SKM-1 (cell line): ENCODE results near the gene FADS6.
"Not testable (repeated sequence)": the region's sequence is repeated elsewhere in the genome, so short reads cannot be mapped to it uniquely, and the experiment has no call there.

Source experiments
- DNase-seq: peaks from one replicate; lab custom pipeline; 2025; ENCODE audit not compliant: unreplicated experiment; lab: John Stamatoyannopoulos, UW

FADS6 gene

DNA sequence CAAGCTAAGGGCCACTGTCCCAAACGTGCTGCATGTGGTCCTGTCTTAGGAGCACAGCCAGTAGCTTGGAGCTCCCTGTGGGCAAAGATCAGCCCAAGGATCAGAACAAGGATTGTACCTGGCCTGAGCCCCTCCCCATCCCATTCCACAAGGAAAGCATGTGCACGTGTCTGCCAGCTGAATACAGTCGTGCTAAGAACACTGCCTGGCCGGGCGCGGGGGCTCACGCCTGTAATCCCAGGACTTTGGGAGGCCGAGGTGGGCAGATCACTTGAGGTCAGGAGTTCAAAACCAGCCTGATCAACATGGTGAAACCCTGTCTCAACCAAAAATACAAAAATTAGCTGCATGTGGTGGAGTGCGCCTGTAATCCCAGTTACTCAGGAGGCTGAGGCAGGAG lies 23.4 kb downstream of the FADS6 start:
- not testable (repeated sequence) for DNase-seq

DNA sequence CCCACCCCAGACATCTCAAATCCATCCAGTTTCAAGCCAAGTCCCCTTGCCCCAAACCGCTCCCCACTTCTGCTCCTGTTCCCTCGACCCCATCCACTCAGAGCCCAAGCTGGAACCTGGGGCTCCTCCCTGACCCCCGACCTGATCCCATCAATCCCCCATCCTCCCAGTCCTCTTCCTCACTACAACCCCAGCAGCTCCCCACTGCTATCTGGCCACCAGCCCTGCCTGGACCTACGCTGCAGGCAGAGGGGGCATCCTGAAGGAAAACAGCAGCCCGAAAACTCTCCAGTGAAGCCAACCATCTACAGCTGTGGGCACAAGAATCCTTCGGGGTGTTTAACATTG lies 24.6 kb downstream of the FADS6 start:
- no peak for DNase-seq

DNA sequence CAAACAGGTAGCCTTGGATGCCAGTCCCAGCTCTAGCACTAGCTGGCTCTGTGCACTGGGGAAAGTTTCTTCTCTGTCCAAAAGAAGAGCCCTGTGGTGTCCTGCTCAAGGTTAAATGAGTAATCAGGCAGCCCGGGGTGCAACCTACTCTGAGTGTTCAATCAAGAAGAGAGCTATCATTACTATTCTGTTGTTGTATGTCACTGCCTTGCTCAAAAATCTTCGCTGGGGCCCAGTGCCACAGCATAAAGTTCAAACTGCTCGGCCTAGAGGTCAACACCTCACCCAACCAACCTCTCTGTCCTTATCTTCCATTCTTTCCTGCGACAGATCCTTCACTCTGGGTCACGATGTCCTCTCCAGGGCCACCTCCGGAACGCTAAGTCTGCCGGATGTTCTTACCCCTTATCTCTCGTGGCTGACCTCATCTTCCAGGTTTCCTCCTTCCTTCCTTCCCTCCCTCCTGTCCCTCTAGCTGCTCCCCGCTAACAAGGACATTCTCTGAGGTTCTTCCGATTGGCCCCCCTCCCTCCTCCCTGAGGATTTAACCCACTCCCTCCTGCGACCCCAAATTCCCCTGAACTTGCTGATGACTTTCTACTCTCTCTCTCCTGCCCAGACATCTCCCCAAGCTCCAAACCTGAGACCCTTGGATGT lies 25.1 kb downstream of the FADS6 start:
- no peak for DNase-seq

DNA sequence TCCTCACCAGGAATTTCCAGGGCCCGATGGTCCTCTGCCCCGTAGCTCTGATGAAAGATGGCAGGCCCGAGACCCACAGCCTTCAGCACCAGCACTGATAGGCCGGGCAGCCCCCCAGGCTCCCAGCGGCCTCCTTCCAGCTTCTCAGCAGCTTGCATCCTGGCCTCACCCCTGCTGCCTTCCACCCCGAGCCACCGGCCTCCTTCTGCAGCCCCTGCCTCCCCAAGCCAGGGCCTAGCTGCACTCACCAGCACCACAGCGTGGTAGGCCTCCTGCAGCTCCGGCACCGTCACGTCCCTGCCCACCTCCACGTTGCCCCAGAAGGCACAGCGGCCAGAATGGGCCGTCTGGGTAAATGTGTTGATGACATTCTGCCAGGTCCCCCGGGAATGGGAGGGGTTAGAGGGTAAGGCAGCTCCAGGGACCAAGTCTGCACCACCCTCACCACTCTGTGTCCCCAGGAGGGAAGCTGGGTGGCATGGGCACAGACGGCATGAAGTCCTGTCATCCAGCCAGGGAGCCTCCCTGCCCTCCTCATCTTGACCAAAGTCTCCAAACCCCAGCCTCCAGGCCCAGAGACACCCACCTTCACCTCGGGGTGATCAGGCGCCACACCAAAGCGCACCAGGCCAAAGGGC lies 27.1 kb downstream of the FADS6 start:
- DNase-seq, result no peak

DNA sequence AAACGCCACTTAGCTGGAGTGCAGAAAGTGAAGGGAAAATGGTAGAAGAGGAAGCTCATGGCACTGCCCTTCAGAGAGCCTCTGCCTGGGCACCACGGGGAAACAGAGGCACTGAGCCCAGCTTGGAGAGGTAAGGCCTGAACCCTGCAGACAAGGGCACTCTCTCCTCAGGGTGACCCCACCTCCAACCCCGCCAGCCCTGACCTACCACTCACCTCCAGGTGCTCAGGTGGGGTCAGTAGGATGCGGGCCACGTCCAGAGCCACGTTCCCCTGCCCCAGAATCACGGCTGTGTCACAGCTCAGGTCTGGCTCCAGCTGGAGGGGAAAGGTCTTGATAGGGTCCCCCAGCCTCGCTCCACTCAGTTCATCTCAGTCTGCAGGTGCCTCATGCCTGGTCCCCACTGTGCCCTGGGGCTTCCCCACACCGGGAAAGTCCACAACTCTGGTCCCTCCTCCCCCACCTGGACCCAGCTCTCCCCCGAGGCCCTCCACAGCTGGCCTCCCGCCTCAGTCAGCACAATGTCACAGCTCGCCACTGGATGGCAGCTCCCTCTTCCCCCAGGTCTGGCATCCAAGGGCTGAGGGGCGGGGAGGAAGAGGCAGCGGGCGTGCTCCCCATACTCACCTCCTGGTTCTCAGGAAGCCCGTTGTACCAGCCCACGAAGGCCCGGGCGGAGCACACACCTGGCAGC lies 27.8 kb downstream of the FADS6 start:
- DNase-seq, result no peak

DNA sequence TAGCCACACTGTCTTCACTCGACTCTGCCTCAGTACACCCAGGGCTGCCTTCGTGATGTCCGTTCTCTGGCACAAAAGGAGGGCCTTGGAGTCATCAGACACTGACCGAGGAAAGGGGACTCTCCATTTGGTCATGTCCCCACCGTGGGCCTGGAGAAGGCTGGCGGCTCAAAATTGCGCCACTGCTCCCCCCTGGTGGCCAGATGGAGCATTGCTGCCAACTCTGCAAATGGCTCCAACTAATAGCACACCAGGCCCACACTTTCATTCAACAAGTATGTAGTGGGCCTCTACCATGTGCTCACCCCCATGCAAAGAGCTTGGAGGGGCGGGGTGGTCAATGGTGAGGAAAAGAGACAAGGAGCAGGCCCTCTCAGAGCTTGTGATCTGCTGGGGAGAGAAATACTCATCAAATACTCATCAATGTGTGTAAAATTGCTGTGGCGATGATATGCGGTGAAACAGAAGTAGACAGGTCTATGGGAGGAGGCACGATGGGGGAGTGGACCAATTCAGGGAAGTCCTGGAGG lies 28.5 kb downstream of the FADS6 start:
- DNase-seq, result peak; percentile 24

DNA sequence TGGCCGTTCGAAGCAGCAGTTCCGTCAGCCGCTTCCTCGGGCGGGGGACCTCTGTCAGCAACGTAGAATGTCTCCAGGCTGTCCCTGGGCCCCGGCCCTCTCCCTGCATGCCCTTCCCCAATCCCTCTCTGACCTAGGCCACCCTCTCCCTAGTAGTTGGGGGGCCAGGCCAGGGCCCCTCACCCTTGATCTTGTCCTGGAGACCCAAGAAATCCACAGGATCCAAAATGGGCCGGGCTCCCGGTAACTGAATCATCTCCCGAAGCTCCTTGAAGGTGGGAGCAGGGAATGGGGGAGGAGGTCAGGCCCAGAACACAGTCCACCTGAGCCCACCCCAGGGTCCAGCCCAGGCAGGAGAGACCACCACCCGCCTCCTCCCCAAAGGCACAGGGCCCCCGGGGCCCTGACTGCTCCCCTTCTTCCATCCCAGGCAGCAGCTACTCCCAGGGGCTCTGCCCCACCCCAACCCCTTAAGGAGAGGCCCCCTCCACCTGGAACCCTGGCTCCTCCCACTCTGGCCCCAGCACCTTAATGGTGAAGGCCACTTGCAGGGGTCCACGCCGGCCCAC lies 29.1 kb downstream of the FADS6 start:
- no peak for DNase-seq

DNA sequence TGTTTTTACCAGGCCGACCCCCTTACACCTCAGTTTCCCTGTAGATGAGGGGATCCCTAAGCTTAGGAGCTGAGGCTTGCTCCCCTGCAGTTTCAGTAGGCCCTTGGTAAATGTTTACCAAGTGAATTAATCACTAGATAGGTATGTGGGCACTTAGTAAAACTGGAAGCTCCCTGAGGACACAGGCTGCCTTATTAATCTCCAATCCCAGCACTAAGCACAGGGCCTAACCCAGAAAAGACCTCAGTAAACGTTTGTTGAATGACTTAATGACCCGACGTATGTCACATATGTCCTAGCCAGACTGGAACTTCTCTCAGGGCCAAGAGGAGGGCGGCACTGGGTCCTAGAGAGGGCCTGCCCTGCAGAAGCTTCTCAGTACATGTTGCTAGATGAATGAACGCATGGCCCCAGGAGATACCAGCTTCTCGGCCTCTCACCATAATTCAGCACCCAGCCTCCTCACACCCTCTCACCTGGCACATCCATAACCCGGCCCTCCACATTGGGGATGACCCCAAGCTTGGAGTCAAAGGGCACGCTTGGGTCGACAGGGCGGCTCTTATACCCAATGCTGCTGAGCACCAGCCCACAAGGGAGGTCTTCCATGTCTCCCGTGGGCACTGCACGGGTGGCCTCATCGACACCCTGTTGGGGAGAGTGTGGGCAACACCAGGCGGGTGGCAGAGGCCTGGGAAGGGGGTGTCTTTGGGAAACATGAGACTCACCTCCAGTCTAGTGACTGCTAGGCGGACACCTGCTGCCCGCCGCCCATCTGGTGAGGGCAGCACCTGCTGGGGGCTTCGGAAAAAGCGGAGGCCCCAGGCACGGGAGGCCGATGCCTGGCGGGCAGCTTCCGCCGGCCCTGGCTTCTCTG lies 29.8 kb downstream of the FADS6 start:
- DNase-seq, result no peak

DNA sequence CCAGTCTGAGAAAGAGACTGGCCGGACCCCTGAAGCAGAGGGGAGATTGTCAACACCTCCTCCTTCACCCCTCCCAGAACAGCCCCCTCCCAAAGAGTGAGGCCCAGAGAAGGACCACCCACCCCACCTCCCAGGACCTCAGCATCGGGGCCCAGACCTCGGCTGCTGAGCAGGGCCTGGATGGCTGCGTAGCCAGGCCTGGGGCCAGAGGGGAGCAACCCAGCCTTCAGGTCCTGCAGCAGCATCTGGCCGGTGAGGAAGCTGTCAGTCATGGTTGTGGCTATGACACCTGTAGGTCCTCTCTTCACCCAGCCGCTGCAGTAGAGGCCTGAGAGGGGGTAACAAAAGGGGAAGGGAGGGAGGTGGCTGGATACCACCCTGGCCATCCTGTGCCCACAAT lies 30.5 kb downstream of the FADS6 start:
- no peak for DNase-seq

DNA sequence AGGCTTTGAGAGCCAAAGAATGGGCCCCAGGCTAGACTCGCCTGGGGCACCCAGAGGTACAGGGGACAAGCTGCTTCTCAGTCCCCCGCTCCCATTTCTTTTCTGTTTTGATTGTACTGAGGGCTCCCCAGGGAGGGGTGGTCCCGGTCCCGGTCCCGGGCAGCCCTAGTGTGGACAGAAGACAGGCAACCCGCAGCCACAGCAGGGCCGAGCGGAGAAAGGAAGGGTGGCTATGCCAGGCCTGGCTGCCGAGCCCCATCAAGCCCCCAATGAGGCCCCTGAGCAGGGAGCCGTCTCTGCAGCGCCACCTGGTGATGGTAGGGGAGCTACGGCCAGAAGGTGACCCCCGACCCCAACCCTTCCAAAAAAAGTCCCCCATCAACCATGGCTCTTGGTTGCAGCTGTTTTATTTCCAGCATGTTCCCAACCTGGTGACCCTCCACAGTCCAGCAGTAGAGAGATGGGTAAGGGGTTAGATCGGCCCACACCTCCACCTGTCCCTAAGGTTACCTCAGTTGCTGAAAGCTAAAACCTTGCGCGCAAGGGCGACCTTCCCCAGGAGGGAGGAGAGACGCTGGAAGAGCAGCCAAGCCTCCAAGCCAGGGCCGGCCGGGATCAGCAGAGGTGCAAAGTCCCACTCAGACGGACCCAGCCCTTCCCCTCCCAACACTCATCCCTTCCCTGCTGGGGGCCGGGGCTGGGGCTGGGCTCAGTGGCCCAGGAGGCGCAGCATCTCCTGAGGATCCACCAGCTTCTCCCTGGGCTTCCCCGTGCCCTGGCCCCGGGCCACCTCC lies 31.1 kb downstream of the FADS6 start:
- DNase-seq, result no peak

DNA sequence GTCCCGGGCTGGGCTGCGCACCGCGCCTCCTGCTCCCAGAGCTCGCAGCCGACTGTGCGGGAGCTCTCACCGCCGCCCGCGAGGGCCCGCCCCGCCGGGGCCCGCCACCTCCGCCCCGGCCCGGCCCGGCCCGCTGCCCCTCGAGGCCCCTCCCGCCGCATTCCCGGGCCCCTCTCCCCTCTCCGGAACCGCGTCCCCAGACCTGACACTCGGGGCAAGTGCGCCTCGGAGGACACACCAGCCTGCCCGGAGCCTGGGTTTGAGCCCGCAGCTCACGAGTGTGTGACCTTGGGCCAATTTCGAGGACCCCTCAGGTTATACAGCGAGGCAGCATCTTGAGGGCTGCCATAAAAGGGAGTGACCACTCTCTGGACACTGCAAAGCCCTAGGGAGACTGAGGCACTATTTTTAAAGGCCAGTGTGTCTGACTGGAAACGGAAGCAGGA lies 31.7 kb downstream of the FADS6 start:
- no peak for DNase-seq

DNA sequence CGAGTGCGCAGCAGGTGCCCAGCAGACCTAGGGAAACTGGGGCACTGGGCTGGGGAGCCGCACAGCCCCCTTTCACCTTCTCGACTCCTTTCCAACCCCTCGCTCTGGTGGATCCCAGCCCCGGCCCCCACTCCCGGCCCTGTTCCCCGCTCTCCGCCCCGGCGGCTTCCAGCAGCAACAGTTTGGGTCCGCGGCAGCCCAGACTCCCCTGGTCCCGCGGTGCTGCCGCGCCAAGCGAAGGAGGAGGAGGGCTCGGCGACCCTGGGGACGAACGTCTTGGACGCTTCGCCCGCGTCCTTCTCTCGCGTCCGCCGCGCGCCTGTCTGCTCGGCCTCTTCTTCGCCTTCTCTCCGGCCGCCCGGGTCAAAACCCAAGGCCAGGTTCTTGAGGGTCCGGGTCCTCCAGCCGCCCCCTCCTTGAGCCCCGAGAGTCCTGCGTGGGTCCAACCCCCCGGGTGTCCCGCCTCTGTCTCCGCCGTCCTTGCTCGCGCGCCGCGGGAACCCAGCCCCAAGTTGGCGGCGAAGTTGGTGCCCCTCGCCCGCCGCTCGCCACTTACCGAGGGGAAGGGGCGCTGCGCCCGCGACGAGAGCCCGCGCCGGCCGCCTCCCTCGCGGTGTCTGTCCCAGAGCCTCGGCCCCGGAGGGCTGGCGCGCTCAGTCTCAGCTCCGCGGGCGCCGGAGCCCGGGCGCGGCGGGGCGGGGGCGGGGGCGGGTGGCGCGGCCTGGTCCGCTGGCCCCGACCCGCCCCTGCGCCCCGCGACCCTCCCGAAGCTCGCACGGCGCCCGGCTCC lies 32.4 kb downstream of the FADS6 start:
- no peak for DNase-seq

DNA sequence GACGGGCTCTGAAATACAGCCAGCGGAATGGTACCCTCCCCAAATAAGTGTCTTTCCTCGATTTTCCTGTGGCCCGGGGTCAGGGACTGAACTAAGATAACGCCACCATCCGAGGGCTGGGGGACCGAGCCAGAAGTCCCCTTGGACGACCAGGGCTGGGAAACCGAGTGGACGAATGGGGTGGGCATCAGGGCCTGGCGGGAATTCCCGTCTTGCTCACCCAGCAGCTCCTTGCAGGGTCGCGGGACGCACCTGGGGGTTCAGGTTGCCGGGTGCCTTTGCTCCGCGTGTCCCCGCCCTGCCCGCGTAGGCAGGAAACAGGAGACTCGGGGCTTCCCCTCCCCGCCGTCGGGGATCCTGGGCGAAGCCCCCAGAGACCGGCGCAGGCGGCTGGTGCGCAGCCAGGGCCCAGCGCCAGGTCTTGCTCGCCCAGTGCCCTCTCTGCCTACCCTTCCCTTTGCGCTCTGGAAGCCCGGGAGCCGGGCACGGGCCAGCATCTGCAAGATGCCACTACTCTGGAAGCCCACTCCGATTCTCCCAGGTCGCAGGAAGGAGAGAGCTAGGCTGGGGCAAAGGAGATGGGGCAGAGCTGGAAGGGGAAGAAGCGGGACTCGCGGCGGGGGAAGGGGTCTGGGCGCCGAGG lies 33.1 kb downstream of the FADS6 start:
- no peak for DNase-seq

DNA sequence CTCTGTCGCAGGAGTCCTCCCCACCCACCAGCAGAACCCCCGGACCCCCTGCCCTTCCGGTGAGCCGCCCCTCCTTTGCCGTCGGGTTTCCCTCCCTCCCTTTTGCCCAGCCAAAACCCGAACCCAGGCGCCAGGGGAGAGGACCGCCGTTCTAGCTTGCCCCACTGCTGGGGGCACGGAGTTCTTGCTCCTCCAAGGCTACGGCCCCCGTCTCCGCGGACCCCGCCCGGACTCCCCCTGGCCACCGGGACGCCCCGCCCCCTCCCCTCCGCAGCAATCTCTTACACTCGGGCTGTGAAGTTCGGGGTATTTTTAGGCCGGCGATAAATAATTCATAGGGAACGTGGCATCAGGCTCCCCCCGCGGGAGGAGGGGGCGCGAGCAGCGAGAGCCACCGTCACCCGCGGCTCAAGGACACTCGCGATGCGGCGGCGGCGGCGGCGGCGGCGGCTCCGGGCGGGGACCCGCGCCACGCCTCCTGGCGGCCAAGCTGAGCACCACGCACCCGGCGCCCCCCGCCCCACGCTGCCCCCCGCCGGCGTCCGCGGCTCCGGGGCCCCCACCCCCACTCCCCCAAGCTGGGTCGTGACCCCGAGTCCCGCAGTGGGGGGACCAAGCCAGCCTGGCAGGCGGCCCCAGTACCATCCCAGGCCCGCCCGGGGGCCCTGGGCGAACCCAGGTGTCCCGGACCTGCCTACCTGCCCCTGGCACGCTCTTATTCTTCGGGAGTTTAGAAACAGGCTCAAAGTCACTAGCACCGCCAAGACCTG lies 33.8 kb downstream of the FADS6 start, which contains the start of gene GRIN2C:
Gene GRIN2C, minus strand, starts transcription at position 427 of the 770 bp plus-strand sequence. CDS start 4,793 bp downstream, outside the sequence.
- no peak for DNase-seq

DNA sequence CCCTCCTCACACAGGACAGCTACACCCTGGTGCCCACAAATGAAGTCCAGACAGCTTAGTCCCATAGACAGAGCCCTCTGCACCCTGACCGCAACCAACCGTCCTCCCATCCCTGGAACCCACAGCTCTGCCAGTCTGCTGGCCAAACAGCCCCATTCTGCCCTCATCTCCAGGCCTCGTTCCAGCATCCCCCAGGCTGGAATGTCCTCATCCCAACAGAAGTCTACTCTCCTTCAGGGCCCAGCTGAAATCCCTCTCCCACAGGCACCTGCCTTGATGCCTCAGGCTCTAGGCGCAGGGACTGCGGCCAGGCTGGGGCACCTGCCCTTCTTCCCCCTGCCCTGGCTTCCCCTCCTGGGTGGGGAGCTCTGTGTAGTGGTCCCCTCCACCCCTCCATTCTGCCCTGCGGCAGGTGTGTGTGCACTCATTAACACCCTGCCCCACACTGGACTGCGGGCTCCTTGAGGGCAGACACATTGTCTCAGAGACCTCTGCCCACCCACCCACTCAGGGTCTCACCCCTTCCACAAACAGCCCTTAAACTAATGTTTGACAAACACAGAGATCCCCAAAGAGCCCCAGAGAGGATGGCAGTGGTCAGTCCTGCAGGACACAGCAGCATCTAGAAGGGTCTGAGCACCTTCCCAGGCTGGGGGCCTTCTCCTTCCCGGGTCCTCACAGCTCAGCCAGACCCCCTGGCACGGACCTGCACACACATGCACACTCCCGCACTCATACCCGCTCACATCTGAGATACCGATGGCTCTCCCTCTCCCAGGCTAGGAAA lies 34.6 kb downstream of the FADS6 start:
- DNase-seq, result no peak

DNA sequence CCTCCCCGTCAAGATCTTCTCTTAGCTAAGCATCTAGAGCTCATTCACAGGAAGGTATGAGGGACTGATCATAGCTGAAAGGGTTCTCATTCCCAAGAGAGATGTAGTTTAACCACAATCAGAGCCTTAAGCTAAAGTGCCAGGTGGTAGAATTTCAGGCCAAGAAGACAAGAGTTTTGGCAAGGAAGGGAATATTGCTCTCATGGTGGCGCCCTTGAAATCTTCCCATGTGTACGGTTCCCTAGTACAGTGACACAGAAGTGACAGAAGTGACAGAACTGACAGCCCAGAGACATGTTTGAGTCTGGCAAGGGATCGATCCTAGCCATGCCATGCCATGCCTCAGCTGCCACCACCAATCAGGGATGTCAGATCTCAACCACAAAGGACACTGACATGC lies 36.2 kb downstream of the FADS6 start:
- DNase-seq, result no peak

DNA sequence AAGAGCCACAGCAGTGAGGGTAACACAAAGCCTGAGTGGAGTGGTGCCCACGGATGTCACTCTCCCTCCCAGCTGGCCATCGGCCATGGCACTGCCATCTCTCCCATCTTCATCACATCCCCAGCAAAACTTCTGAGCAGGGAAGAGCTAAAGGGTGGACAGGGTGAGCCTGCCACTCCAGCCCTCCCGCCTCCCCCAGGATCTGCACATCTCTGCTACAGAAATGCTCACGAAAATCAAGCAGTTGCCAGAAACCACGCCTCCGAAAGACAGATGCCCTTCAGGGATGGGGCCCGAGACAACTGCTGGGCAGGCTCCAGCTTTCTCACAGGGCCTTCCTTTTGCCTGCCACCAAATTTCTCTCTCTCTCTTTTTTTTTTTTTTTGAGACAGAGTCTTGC lies 37.3 kb downstream of the FADS6 start:
- no peak for DNase-seq
